GM23248 (cell line): Measurements from ENCODE around the gene ALDH8A1. TPM values are rescaled to one million over a fixed set of nuclear protein-coding genes. Genes with fewer than 3 reads are reported as not detected.
"Not testable (repeated sequence)": the region's sequence is repeated elsewhere in the genome, so short reads cannot be mapped to it uniquely, and the experiment has no call there.

Source experiments
- DNase-seq: peaks from one replicate; pipeline ENCODE4 v3.0.0-alpha.2; 2015
- H2AFZ ChIP-seq: fragments of 200-600 bp; sonication (generic); 2 replicates; pipeline ENCODE4 v1.6.1; 2016; ENCODE audit warnings: antibody characterized with exemption
- H3F3A ChIP-seq: fragments of 200-600 bp; sonication (generic); 2 replicates; pipeline ENCODE4 v1.6.1; 2016; ENCODE audit warnings: mild to moderate bottlenecking, antibody characterized with exemption, mixed run types; ENCODE audit not compliant: insufficient read depth
- H3K27ac ChIP-seq: fragments of 200-600 bp; sonication (generic); 2 replicates; pipeline ENCODE4 v1.5.1; 2016; ENCODE audit warnings: mild to moderate bottlenecking
- H3K27me3 ChIP-seq: fragments of 200-600 bp; sonication (generic); replicated peaks from 2 replicates; pipeline ENCODE4 v1.6.1; 2016; ENCODE audit warnings: mild to moderate bottlenecking; ENCODE audit not compliant: insufficient read depth
- H3K36me3 ChIP-seq: fragments of 200-600 bp; sonication (generic); 2 replicates; pipeline ENCODE4 v1.6.1; 2016; ENCODE audit warnings: low read depth, mild to moderate bottlenecking
- H3K4me1 ChIP-seq: fragments of 200-600 bp; sonication (generic); 2 replicates; pipeline ENCODE4 v1.6.1; 2016; ENCODE audit warnings: mild to moderate bottlenecking; ENCODE audit not compliant: insufficient read depth
- H3K4me2 ChIP-seq: fragments of 200-600 bp; sonication (generic); one replicate; pipeline ENCODE4 v1.6.1; 2016; ENCODE audit warnings: mild to moderate bottlenecking; ENCODE audit not compliant: unreplicated experiment
- H3K4me3 ChIP-seq: fragments of 200-600 bp; sonication (generic); 2 replicates; pipeline ENCODE4 v1.5.1; 2016; ENCODE audit warnings: mild to moderate bottlenecking
- H3K79me2 ChIP-seq: fragments of 200-600 bp; sonication (generic); 2 replicates; pipeline ENCODE4 v1.6.1; 2016; ENCODE audit warnings: mild to moderate bottlenecking; ENCODE audit not compliant: insufficient read depth
- H3K9ac ChIP-seq: fragments of 200-600 bp; sonication (generic); 2 replicates; pipeline ENCODE4 v1.6.1; 2016; ENCODE audit warnings: mild to moderate bottlenecking
- H3K9me2 ChIP-seq: fragments of 200-600 bp; sonication (generic); 2 replicates; pipeline ENCODE4 v1.6.1; 2016; ENCODE audit warnings: mixed run types, mild to moderate bottlenecking, moderate library complexity; ENCODE audit not compliant: insufficient read depth
- H3K9me3 ChIP-seq: fragments of 200-600 bp; sonication (generic); one replicate; pipeline ENCODE4 v1.6.1; 2017; ENCODE audit warnings: low read depth
- H4K20me1 ChIP-seq: fragments of 200-600 bp; sonication (generic); 2 replicates; pipeline ENCODE4 v1.6.0; 2016; ENCODE audit not compliant: insufficient read depth
- EZH2 ChIP-seq: fragments of 200-600 bp; sonication (generic); IDR thresholded peaks from 2 replicates; pipeline ENCODE4 v1.6.1; 2018; ENCODE audit warnings: antibody characterized with exemption, mild to moderate bottlenecking; ENCODE audit not compliant: insufficient read depth, poor library complexity, severe bottlenecking
- EZH2phosphoT487 ChIP-seq: fragments of 200-600 bp; sonication (generic); IDR thresholded peaks from 2 replicates; pipeline ENCODE4 v1.6.1; 2018; ENCODE audit warnings: antibody characterized with exemption, moderate library complexity, mild to moderate bottlenecking, low read depth; ENCODE audit not compliant: insufficient read depth
- WGBS, 2 experiments: methylation state at CpG; one replicate each; pipeline ENCODE4 v1.1.6; 2015 to 2017; ENCODE audit warnings: low lambda C conversion rate in 2 of 2, low coverage in 1 of 2; ENCODE audit errors: missing lambda C conversion rate in 2 of 2; 5-methylcytosine and 5-hydroxymethylcytosine counted together
- in situ Hi-C: fragments of 300-500 bp; cut with MboI; formaldehyde crosslinking; loops from 2 replicates; pipeline ENCODE4 v1.15.0; 2020
- polyA plus RNA-seq: library from polyadenylated mRNA; unstranded; fragments of >200 nt; fragmentation: Nextera tagmentation; extraction: Ambion mirVana; gene quantifications from 2 replicates; pipeline ENCODE4 v1.2.1, GENCODE V29; 2016
- total RNA-seq: library from RNA; depleted of rRNA; stranded (reverse); fragments of >200 nt; shearing (Covaris generic); gene quantifications from 2 replicates; pipeline ENCODE4 v1.2.3, GENCODE V29; 2014

Gene ALDH8A1
- total and polyA plus RNA-seq, 2 experiments from 2014 or later = not detected

GRCh38 chr6:134911547-134911946, 38.4 kb downstream of the ALDH8A1 start:
- TF ChIP-seq EZH2 (no peak), EZH2phosphoT487 (no peak)
- peak; percentile 85 for DNase-seq
- Histone ChIP-seq H3K36me3 (no peaks in the 10 kb centered on the region), H4K20me1 (no peaks in the 10 kb centered on the region), H3K4me3 (no peak overlapping the region), H3K9me2 (no peaks in the 10 kb centered on the region), H3K4me2 (peak overlapping the region; percentile 44), H3K27ac (peak overlapping the region; percentile 54), H3K4me1 (peaks cover 40% of the 10 kb centered on the region), H3K79me2 (no peaks in the 10 kb centered on the region), H2AFZ (no peak overlapping the region), H3K27me3 (no peaks in the 10 kb centered on the region), H3K9me3 (no peaks in the 10 kb centered on the region), H3F3A (peaks cover 33% of the 10 kb centered on the region), H3K9ac (no peak overlapping the region)
- in situ Hi-C loops = no loop called here
- WGBS, 2 experiments = 18% methylated on average over 1 of the region's 1 CpG; no CpG with 5 or more reads in 1 of the 2 experiments

- Histone ChIP-seq H3K9ac (no peak overlapping the region), H3K9me3 (no peaks in the 10 kb centered on the region), H3K79me2 (no peaks in the 10 kb centered on the region), H3K27ac (no peak overlapping the region), H3K36me3 (no peaks in the 10 kb centered on the region), H4K20me1 (no peaks in the 10 kb centered on the region), H3K4me3 (no peak overlapping the region), H2AFZ (no peak overlapping the region), H3K27me3 (no peaks in the 10 kb centered on the region), H3F3A (peaks cover 33% of the 10 kb centered on the region), H3K4me2 (no peak overlapping the region), H3K9me2 (no peaks in the 10 kb centered on the region), H3K4me1 (peaks cover 40% of the 10 kb centered on the region)
- TF ChIP-seq EZH2phosphoT487 = no peak
- WGBS, 2 experiments = 86 to 100% methylated on average over 1 of the region's 1 CpG
- no peak for DNase-seq
- in situ Hi-C loops = no loop called here
These were observed 39.3 kb downstream of the ALDH8A1 start for GRCh38 chr6:134910593-134910935.

- in situ Hi-C loops = no loop called here
- Histone ChIP-seq H3K9me3 (no peaks in the 10 kb centered on the region), H3K79me2 (no peaks in the 10 kb centered on the region), H4K20me1 (no peaks in the 10 kb centered on the region), H3K36me3 (no peaks in the 10 kb centered on the region), H3K9ac (peak overlapping the region; percentile 86), H3K4me2 (peak overlapping the region; percentile 33), H3K27me3 (no peaks in the 10 kb centered on the region), H3F3A (peaks cover 33% of the 10 kb centered on the region), H3K27ac (peak overlapping the region; percentile 99), H3K4me3 (peak overlapping the region; percentile 57), H3K4me1 (peaks cover 40% of the 10 kb centered on the region), H2AFZ (no peak overlapping the region), H3K9me2 (no peaks in the 10 kb centered on the region)
- TF ChIP-seq EZH2phosphoT487 = no peak
- TF ChIP-seq EZH2 = no peak
- DNase-seq = peak; percentile 25
- WGBS, 2 experiments = 61% methylated on average over 11 of the region's 11 CpGs
These were observed 40.0 kb downstream of the ALDH8A1 start for GRCh38 chr6:134909701-134910592.

- Histone ChIP-seq H3K79me2 (no peaks in the 10 kb centered on the region), H3K9ac (peak overlapping the region; percentile 86), H3F3A (peaks cover 33% of the 10 kb centered on the region), H4K20me1 (no peaks in the 10 kb centered on the region), H2AFZ (peak overlapping the region; percentile 69), H3K4me2 (peak overlapping the region; percentile 73), H3K36me3 (no peaks in the 10 kb centered on the region), H3K9me3 (no peaks in the 10 kb centered on the region), H3K27me3 (no peaks in the 10 kb centered on the region), H3K27ac (peak overlapping the region; percentile 99), H3K9me2 (no peaks in the 10 kb centered on the region), H3K4me1 (peaks cover 40% of the 10 kb centered on the region), H3K4me3 (peak overlapping the region; percentile 57)
- 0 to 2% methylated on average over 12 of the region's 12 CpGs for WGBS, 2 experiments
- TF ChIP-seq EZH2phosphoT487 (no peak), EZH2 (no peak)
- DNase-seq = peak; percentile 99
- in situ Hi-C loops = no loop called here
These were observed 40.9 kb downstream of the ALDH8A1 start for GRCh38 chr6:134908906-134909516.

- H3K79me2 ChIP-seq, H3K9me3 ChIP-seq, H4K20me1 ChIP-seq, H3K27ac ChIP-seq, DNase-seq, H3K36me3 ChIP-seq, in situ Hi-C loops, H3K9me2 ChIP-seq, H3K4me3 ChIP-seq, H3K4me2 ChIP-seq, H2AFZ ChIP-seq, H3K27me3 ChIP-seq, H3K9ac ChIP-seq: not testable (repeated sequence)
- peaks cover 12% of the 10 kb centered on the region for H3K4me1 ChIP-seq
- 99 to 100% methylated on average over 1 to 20 of the region's 42 CpGs for WGBS, 2 experiments
- H3F3A ChIP-seq = peaks cover 12% of the 10 kb centered on the region
These were observed 45.2 kb downstream of the ALDH8A1 start for GRCh38 chr6:134904731-134905130.
